HCT116 (cell line): Measurements from ENCODE around the gene FBXL3.

Source experiments
- CTCF ChIP-seq, 3 experiments: fragments of 200-600 bp in 1 of 3; sonication (generic) in 1 of 3; IDR thresholded peaks in 2 of 3; conservative IDR thresholded peaks in 1 of 3; 2 replicates each; pipeline ENCODE4 v1.5.1; 2012 to 2017; ENCODE audit warnings: low read depth in 2 of 3, low read length in 2 of 3, antibody characterized with exemption in 1 of 3, borderline replicate concordance in 1 of 3, control low read depth in 1 of 3, mild to moderate bottlenecking in 1 of 3, mixed read lengths in 1 of 3, mixed run types in 1 of 3, moderate library complexity in 1 of 3; ENCODE audit not compliant: insufficient read depth in 1 of 3
- EZH2 ChIP-seq: fragments of 200-600 bp; sonication (generic); IDR thresholded peaks from 2 replicates; pipeline ENCODE4 v1.6.1; 2017; ENCODE audit warnings: antibody characterized with exemption, mixed run types
- JUND ChIP-seq: IDR thresholded peaks from 2 replicates; pipeline ENCODE4 v1.6.1; 2012
- MAX ChIP-seq: IDR thresholded peaks from 2 replicates; pipeline ENCODE4 v1.6.1; 2012
- POLR2A ChIP-seq: IDR thresholded peaks from 2 replicates; pipeline ENCODE4 v1.7.0; 2011; ENCODE audit warnings: borderline replicate concordance; ENCODE audit not compliant: insufficient read depth, insufficient read length; ENCODE audit errors: extremely low read depth
- POLR2AphosphoS5 ChIP-seq: IDR thresholded peaks from 2 replicates; pipeline ENCODE4 v1.6.1; 2011; ENCODE audit warnings: mild to moderate bottlenecking, low read depth, low read length, moderate library complexity
- ZNF274 ChIP-seq: fragments of 200-500 bp; sonication (Bioruptor generic); IDR thresholded peaks from 2 replicates; pipeline ENCODE4 v1.6.1; 2014; ENCODE audit warnings: mild to moderate bottlenecking, low read depth, low read length, inconsistent platforms

DNA sequence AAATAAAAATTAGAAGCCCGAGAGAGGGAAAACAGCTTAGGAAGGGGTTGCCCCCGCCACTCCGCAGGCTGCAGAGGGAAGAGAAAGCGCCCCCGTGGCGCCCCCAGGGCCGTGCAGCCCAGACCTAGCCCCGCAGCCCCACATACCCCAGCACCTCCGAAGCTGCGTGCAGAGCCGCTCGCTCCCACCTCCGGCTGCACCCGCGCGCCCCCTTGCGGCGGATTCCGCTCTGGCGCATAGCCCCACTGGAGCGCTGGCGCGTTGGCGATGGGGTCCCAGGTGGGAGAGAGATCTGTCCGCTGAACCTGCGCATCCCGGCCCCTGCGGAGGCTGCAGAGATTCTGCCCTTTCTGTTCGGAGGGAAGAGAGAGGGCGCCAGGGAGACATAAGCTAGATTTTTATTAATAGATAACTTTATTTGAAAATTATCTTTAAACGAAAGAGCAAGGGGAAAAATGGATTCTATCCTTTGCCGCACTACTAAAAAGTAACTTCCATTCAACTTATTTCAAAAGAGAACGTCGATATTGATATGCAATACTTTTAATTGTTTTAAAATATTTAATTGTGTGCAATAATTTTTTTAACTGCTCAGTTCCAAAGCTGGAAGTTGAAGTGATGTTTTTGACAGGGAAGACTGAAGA, 46.8 kb downstream of the FBXL3 start:
- TF ChIP-seq CTCF (IDR thresholded peaks at IDR 0.05 in 2 of 3, conservative IDR thresholded peaks at IDR 0.05 in 1 of 3; ENCODE audit: borderline replicate concordance in 1 of 3, insufficient read depth in 1 of 3, low read depth in 2 of 3, low read length in 2 of 3) (peak; percentile 65 to 98 (median 93)), JUND (no peak), POLR2A (no peak), ZNF274 (no peak), MAX (no peak), EZH2 (no peak), POLR2AphosphoS5 (0 out of 2 replicates have a peak, but pooled peaks have one; percentile 19)
